ACC112 (cell line): ENCODE measurements around the gene STRA6.
"Not testable (repeated sequence)": the region's sequence is repeated elsewhere in the genome, so short reads cannot be mapped to it uniquely, and the experiment has no call there.

Experiments used
- H2AFZ ChIP-seq: fragments of 200-600 bp; sonication (generic); one replicate; pipeline ENCODE4 v1.6.0; 2017; ENCODE audit warnings: antibody characterized with exemption, low read length; ENCODE audit not compliant: unreplicated experiment
- H3K27ac ChIP-seq: fragments of 200-600 bp; sonication (generic); 2 replicates; pipeline ENCODE4 v1.5.1; 2014; ENCODE audit warnings: low read depth, mild to moderate bottlenecking, antibody characterized with exemption, low read length, moderate library complexity
- H3K27me3 ChIP-seq: fragments of 200-600 bp; sonication (generic); 2 replicates; pipeline ENCODE4 v1.6.1; 2014; ENCODE audit warnings: mild to moderate bottlenecking, antibody characterized with exemption, low read length, moderate library complexity, mixed read lengths; ENCODE audit not compliant: insufficient read depth
- H3K36me3 ChIP-seq: fragments of 200-600 bp; sonication (generic); 2 replicates; pipeline ENCODE4 v1.6.1; 2016; ENCODE audit warnings: mild to moderate bottlenecking, antibody characterized with exemption, low read length, moderate library complexity, mixed read lengths; ENCODE audit not compliant: insufficient read depth
- H3K4me1 ChIP-seq: fragments of 200-600 bp; sonication (generic); one replicate; pipeline ENCODE4 v1.6.1; 2016; ENCODE audit warnings: low read length, mixed read lengths; ENCODE audit not compliant: insufficient read depth, unreplicated experiment, control insufficient read depth
- H3K4me3 ChIP-seq: fragments of 200-600 bp; sonication (generic); 2 replicates; pipeline ENCODE4 v1.5.1; 2014; ENCODE audit warnings: mild to moderate bottlenecking, low read depth, low read length
- H3K79me2 ChIP-seq: fragments of 200-600 bp; sonication (generic); one replicate; pipeline ENCODE4 v1.6.0; 2016; ENCODE audit warnings: low read length; ENCODE audit not compliant: control insufficient read depth, unreplicated experiment, insufficient read depth

Gene STRA6

GRCh38 chr15:74170875-74171578 lies 31.6 kb downstream of the STRA6 start:
- H3K27ac ChIP-seq = no peak overlapping the region
- no peak overlapping the region for H2AFZ ChIP-seq
- no peak overlapping the region for H3K4me3 ChIP-seq
- H3K36me3 ChIP-seq = no peaks in the 10 kb centered on the region
- H3K79me2 ChIP-seq = no peaks in the 10 kb centered on the region
- H3K27me3 ChIP-seq = no peaks in the 10 kb centered on the region
- peaks cover 24% of the 10 kb centered on the region for H3K4me1 ChIP-seq

- Histone ChIP-seq H2AFZ (no peak overlapping the region), H3K27ac (no peak overlapping the region), H3K27me3 (peaks cover under 1% of the 10 kb centered on the region; the same call in 1 of the 2 replicates), H3K4me1 (peaks cover 24% of the 10 kb centered on the region), H3K4me3 (no peak overlapping the region), H3K79me2 (no peaks in the 10 kb centered on the region), H3K36me3 (no peaks in the 10 kb centered on the region)
Observed at GRCh38 chr15:74170071-74170844, 32.3 kb downstream of the STRA6 start.

GRCh38 chr15:74168711-74169126 lies 33.9 kb downstream of the STRA6 start:
- Histone ChIP-seq H3K79me2 (no peaks in the 10 kb centered on the region), H2AFZ (no peak overlapping the region), H3K4me1 (peaks cover 16% of the 10 kb centered on the region), H3K36me3 (no peaks in the 10 kb centered on the region), H3K4me3 (no peak overlapping the region), H3K27me3 (peaks cover 5% of the 10 kb centered on the region; the same call in 1 of the 2 replicates), H3K27ac (no peak overlapping the region)

- H3K36me3 ChIP-seq = no peaks in the 10 kb centered on the region
Observed at GRCh38 chr15:74167891-74168331, 34.7 kb downstream of the STRA6 start.

GRCh38 chr15:74165461-74165860 lies 37.1 kb downstream of the STRA6 start:
- Histone ChIP-seq H3K4me3 (no peak overlapping the region), H3K79me2 (no peaks in the 10 kb centered on the region), H3K27me3 (peaks cover 5% of the 10 kb centered on the region; the same call in 1 of the 2 replicates), H3K36me3 (no peaks in the 10 kb centered on the region), H3K27ac (no peak overlapping the region), H2AFZ (no peak overlapping the region), H3K4me1 (no peaks in the 10 kb centered on the region)

More at GRCh38 chr15:74167891-74168331, 34.7 kb downstream of the STRA6 start:
- peaks cover 8% of the 10 kb centered on the region for H3K4me1 ChIP-seq
- no peak overlapping the region for H3K27ac ChIP-seq
- H3K4me3 ChIP-seq = no peak overlapping the region
- peaks cover 5% of the 10 kb centered on the region; the same call in 1 of the 2 replicates for H3K27me3 ChIP-seq
- no peaks in the 10 kb centered on the region for H3K79me2 ChIP-seq
- H2AFZ ChIP-seq = no peak overlapping the region

GRCh38 chr15:74162195-74162536 lies 40.4 kb downstream of the STRA6 start:
- not testable (repeated sequence) for H3K27ac ChIP-seq, H3K4me1 ChIP-seq, H3K79me2 ChIP-seq, H2AFZ ChIP-seq, H3K27me3 ChIP-seq, H3K36me3 ChIP-seq, H3K4me3 ChIP-seq

GRCh38 chr15:74160390-74160789 lies 42.2 kb downstream of the STRA6 start:
- H3K27ac ChIP-seq, H3K36me3 ChIP-seq, H3K4me1 ChIP-seq, H3K79me2 ChIP-seq, H3K27me3 ChIP-seq, H3K4me3 ChIP-seq, H2AFZ ChIP-seq: not testable (repeated sequence)

- Histone ChIP-seq H3K27ac (no peak overlapping the region), H3K4me1 (peaks cover 9% of the 10 kb centered on the region), H3K27me3 (no peaks in the 10 kb centered on the region), H3K79me2 (no peaks in the 10 kb centered on the region), H3K36me3 (no peaks in the 10 kb centered on the region), H2AFZ (no peak overlapping the region), H3K4me3 (no peak overlapping the region)
Observed at GRCh38 chr15:74159773-74160172, 42.8 kb downstream of the STRA6 start.

GRCh38 chr15:74158855-74159650 lies 43.5 kb downstream of the STRA6 start:
- Histone ChIP-seq H3K4me1 (peaks cover 9% of the 10 kb centered on the region), H2AFZ (no peak overlapping the region), H3K4me3 (no peak overlapping the region), H3K36me3 (no peaks in the 10 kb centered on the region), H3K27ac (no peak overlapping the region), H3K79me2 (no peaks in the 10 kb centered on the region), H3K27me3 (no peaks in the 10 kb centered on the region)

GRCh38 chr15:74157868-74158827 lies 44.4 kb downstream of the STRA6 start:
- Histone ChIP-seq H3K79me2 (no peaks in the 10 kb centered on the region), H2AFZ (no peak overlapping the region), H3K27ac (no peak overlapping the region), H3K4me1 (peaks cover 9% of the 10 kb centered on the region), H3K4me3 (no peak overlapping the region), H3K36me3 (no peaks in the 10 kb centered on the region), H3K27me3 (no peaks in the 10 kb centered on the region)
